ENCODE results near the gene ADAM19.

Gene ADAM19

DNA sequence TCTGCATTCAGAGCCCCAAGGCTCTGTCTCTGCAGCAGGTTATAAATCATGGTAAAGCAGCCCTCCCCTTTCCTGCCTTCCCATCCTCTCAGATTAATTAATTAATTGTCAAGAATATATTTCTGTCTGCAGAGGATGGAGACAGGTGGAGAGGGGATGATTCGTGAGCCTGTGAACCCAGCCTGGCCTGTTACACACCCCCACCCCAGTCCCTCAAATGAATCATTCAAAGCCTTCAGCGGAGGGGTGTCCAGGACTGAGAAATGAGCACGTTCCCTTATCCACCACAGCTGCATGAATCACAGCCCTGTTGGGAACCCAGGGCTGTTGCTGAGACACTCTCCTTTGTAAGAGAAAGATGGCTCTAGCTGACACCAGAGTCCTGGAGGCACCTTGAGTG is 59.6 kb downstream of the ADAM19 start:
- peak; percentile 79 for DNase-seq (ENCODE audit: low spot score)

DNA sequence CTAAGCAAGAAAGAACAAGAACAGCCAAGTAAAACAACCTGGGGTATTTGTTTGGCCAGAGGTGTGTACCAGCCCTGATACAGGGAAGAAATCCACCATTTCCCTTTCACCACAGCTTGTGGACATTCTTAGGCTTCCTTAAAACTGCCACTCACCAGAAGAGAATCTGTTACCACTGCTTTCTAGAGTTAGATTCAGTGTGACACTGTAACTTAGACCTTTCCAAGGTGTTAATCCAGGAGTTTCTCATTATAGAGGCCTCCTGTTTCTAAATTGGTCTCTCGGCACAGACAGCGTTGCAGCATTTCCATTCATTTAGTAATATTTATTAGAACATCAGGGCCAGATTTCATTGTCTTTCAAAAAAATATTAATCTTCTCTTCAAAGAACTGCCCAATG is 60.6 kb downstream of the ADAM19 start:
- no peak for DNase-seq (ENCODE audit: low spot score)

DNA sequence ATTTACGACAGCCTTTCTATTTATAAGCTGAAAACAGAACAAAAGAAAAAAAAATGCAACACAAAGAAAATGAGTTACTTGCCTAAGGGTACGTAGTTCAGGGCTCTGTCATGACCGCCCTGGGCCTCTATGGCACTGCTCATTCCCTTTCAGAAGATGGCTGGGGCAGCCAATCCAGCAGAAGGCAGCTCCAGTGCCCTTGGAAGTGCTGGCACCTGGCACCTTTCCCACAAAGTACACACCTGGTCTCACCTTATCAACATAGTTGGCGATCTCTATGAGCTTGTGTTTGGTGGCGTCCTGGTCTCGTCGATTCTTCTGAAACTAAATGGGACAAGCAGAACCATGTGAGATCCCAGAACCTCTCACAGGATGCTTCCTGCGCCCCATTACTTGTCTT is 62.4 kb downstream of the ADAM19 start:
- DNase-seq (ENCODE audit: low spot score): no peak

DNA sequence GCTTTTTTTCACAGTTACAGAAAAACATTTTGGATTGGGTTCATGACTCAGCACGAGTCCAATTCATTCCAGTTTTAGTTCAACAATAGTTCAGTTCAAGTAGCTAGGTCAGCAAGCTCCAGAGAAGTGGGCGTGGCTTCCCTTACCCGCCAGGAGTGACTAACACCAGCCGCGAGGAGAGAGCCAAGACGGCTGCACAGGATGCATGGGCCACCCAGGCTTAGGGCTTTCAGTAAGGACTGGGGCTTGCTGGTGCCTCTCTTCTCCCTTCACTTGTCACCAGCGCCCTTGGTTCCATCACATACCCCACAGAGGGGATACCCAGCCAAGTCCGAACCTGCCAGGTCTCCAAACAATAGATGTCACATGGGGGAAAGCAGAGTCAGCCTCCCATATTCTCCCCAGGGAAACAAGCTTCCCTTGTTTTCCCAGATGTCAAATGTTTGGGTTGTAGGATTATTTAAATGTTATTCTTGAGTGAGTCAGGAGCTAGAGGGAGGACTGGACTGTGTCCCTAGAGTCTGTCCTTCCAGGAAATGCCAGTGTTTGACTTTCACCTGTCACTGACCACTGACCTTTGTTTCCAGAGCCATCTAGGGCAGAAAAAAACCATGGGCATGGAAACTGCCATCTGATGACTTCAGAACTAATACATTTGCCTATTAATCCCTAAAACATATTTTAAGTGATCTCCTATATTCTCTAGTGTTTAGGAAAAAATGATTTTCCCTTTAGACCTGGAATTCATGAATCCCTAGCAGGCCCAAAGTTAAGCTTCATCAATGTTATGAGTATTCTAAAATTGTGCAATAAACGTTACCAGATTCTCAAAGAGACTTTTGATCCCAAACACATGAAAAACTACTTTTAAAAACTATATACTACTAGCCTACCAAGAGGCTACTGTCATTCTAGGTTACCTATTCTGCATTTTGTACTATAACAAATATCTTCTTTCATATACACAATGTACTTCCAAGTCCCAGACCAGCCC is 63.6 kb downstream of the ADAM19 start:
- DNase-seq (ENCODE audit: low spot score): peak; percentile 89

DNA sequence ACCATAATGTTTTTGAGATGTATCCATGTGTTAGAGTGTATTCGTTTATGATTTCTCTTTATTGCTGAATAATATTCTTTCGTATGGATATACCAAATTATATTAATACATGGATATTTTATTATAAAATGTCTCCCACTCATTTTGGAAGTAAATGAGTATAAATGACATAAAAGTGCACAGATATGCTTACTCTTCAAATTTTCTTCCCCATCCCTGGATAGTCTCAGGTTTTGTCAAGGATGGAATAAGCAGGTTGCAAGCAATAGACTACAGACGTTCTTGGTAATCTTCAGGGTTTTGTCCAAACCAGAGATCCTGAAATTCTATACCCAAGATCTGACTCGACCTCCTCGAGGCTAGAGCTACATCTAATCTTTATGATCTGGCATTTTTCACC is 64.9 kb downstream of the ADAM19 start:
- no peak for DNase-seq (ENCODE audit: low spot score)

DNA sequence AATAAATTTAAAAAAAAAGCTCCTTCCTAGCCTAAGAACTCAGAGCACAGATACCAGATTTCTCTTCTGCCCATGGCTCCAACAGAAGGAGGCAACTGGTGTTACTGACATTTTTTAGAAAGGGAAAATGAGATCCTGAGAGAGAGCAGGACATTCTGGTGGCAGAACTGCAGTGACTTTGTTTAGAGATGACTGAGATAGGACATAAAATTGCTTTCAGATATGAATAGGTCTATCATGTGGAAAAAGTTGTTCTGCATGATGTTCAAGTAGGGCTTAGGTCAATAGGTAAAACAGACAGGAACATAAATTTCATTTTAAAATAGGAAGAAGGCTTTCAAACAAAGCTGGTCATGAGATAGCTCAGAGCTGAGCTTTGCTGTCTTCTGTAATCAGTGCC is 66.0 kb downstream of the ADAM19 start:
- no peak for DNase-seq (ENCODE audit: low spot score)

DNA sequence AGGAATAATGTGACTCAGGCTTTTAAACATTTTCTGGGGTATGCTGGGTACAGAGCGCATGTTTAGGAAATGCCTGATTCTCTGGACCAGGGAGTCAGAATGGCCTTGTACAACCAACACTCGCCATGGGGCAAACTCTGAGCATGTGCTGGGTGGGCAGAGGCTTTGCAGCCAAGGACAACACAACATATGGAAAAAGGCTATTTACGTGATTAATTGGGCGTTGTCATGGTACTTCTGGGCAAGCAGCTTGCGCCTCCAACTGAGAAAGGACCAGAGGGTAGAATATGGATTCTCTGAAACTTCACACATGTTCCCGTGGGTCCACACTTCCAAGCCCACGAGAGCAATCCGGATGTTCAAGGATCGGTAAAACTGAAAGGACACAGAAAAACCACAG is 66.5 kb downstream of the ADAM19 start:
- DNase-seq (ENCODE audit: low spot score): no peak

DNA sequence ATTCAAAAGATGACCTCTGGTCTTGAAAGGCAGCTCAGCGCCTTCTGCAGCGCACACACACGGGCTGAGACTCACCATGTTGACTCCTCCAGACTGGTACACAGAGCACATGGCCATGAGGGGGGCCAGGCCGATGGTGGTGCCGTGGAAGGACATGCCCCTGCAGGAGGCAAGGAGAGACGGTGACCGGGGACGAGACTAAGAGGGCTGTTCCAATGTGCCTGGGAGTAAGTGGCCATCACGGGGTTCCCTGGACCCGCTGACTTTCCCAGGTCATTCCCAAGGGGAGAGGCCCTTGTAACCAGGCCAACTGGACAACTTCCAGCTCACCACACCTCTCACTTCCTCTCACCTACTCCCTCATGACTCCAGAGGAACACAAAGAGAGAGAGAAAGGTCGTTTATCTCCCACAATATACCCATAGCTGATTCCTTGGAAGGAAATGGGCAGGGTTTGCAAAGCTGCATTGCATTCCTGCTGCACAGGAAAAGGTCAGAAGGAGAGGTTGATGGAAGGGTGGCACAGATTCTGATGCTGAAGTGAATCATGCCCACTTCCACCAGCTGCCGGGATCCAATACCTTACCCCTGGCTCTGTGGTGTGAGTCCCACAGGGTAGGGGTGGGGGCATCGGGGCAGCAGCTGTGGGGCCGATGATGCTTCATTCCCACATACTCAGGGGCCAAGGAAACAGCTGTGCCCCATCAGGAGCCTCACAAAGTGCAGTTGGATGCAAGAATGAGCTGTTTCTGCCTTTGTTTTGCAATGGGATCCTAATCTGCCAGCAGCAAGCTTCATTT is 68.4 kb downstream of the ADAM19 start:
- DNase-seq (ENCODE audit: low spot score): no peak

DNA sequence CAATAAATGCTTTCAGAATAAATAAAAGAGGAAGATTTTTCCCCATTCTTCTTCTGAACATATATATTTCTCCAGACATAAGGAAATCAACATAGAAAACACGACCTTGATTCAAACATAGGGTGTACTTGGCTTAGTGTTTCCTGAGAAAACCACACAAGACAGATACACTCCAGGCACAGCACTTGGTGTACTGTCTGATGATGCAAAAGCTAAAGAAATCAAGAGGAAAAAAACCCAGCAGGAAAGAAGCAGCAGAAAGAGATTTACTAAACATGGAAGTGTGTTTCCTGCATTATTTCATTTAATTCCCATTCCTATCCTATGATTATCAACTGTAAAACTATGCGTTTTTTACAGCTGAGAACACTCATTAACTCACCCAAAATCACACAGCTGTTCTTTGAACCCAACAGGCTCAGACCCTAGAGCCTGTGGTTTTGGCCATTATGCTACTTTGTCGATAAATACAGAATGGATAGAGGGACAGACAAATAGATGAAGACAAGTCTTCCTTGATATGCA is 69.4 kb downstream of the ADAM19 start:
- DNase-seq (ENCODE audit: low spot score): no peak

DNA sequence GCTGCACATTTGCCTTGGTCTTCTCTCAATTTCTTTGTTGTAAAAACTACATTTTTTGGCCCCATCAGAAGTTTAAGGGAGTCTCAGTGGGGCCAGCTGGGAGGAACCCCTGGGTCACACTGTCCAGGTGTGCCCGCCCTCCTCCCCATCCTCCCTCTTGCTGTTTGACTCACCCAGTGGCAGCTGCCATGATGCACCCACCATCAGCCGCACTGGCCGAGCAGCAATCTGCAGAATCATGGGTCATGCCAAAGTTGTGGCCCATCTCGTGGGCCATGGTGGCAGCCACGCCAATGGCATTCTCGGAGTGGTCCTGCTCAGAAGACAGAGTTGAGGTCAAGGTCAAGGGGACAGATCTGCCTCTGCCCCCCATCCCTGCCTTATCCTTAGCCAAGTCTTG is 70.1 kb downstream of the ADAM19 start:
- no peak for DNase-seq (ENCODE audit: low spot score)

DNA sequence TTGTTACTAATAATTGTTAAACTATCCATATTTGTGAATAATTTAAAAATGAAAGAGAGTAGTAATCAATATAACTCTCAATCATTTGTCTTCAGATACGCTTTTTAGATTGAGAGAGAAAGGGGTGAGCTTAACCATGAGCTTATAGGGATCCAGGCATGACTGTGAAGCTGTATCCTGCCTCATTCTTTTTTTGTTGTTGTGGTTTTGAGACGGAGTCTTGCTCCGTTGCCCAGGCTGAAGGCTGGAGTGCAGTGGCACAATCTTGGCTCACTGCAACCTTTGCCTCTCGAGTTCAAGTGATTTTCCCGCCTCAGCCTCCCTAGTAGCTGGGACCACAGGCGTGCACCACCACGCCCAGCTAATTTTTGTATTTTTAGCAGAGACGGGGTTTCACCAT is 71.5 kb downstream of the ADAM19 start:
- DNase-seq (ENCODE audit: low spot score): no peak

DNA sequence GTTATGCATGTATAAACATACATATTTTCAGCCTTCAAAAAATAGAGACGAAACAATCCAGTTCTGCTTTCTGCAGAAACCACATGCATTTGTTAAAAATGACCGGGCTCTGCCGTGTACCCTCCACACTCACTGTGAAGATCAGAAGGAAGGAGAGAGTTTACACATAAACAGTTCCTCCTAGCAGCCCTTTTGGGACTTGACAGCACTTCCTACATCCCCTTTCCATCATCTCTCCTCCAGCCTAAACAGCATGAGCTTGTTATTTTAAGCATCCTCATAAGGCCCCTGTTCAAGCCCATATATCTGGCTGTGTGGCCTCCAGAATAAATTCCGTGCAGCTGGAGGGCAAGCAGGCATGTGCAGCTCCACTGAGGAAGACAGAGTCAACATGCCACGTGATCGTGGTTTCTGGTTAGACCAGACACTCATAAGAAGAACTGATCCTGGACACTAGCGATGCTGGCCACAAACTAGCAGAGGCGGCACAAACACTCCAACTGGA is 73.4 kb downstream of the ADAM19 start:
- DNase-seq (ENCODE audit: low spot score): no peak

DNA sequence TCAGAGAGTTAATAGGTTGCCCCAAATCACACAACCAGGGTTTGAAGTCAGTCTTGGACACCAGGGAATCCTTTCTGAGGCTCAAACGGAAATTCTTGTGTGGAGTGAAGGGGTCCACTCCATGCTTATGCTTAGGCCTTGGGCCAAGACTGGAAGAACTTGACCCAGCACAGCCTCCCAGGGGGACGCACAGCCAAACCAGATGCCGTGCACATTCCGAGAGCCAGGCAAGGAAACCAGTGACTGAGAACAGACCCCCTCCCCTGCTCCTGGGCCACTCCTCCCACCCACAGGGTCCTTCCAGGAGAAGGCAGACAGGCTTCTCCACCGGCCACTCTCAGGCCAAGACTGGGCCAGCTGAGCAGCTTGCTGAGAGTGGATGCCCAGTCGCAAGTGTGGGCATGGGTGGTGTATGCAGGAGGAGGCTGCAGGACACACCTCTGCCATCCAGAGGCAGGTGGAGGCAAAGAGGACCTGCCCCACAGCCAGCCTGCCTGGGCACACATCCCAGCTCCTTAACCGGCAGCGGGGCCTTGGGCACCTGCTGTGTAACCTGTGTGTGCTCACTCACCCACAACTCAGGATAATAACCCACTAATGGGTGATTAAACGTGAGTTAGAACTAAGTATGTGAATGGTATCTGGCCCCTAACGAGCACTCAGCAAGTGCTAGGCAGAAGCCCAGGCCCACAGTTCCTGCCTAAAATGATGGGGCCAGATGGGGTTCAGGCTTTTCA is 77.5 kb downstream of the ADAM19 start:
- DNase-seq (ENCODE audit: low spot score): no peak

DNA sequence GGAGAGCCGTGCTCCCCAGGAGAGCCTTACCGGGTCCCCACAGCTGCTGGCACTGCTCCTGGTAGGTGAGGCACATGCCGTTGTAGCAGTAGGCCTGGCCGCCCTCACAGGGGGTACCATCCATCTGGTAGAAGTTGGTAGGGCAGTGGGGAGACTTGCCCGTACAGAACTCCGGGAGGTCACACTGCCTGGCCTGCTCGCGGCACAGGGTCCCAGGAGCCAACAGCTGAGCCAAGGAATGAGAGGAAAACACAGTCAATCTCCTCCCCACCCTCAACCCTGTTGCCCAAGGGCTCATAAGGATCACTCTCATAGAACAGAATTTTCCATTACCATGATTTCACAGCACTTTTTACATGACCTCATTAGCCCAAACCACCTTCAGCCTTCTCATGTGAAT is 78.7 kb downstream of the ADAM19 start:
- no peak for DNase-seq (ENCODE audit: low spot score)

DNA sequence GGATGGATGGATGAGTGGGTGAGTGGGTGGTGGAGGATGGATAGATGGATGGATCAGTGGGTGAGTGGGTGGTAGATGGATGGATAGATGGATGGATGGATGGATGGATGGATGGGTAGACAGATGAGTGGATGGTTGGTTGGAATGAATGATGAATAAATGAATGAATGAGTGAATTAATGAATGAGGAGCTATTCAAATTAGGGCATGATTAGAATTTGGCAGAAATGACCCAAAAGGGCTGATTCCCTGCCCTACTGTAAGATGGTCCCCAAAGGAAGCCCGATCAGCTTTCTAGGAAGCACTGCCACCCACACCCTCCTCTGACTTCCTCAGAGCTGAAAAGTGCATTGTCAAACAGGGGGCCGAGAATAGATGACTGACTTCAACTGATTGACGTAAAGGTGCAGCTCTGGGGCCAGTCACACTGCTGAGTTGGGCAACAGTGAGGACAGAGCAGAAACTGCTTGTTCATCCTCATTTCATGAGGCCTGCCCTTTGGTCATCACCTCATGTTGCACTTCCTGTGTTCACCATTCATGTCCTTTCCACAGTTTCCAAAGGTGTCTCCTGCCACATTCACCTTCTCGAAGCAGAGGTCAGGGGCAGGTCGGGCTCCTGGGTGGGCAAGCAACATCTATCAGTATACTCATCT is 81.3 kb downstream of the ADAM19 start:
- DNase-seq (ENCODE audit: low spot score): no peak

DNA sequence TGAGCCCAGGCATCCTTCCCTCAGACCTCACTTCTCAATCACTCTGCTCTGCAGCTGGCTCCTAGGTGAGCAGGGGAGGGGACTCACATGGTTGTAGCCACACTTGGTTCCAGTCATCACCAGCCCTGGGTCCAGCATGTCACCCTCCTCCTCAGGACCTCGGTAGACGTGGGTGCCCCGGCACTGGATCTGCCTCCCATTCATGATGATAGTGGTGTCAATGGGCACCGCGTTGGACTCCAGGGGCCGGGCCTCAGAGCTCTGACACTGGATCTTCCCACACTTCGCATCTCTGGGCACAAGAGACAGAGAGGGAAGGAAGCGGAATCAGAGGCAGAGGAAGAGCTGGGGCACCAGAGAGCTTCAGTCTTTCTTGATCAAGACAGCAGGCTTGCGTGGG is 82.7 kb downstream of the ADAM19 start:
- DNase-seq (ENCODE audit: low spot score): no peak

DNA sequence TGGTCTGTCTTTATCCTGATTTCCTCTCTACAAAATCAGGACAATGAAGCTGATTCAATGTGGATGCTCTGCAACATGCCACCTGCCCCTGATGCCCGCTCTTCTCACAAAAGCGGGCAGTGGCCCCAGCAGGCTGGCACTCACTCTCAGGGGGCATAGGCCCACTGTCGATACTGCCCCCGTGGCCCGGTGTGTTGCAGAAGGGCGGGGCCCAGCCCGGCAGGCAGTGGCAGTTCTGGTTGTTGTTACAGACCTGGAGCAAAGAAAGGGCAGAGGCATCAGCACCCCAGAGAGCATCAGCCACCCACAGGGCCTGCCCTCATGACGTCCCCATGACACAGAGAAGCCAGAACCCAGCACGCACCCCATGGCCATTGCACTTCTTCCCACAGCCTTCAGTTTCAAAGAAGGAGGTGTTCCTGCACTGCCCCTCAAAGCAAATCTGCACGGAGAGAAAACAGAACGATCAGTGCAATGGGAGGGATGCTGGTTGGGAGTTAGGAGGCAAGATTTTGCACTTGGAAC is 84.0 kb downstream of the ADAM19 start:
- no peak for DNase-seq (ENCODE audit: low spot score)

DNA sequence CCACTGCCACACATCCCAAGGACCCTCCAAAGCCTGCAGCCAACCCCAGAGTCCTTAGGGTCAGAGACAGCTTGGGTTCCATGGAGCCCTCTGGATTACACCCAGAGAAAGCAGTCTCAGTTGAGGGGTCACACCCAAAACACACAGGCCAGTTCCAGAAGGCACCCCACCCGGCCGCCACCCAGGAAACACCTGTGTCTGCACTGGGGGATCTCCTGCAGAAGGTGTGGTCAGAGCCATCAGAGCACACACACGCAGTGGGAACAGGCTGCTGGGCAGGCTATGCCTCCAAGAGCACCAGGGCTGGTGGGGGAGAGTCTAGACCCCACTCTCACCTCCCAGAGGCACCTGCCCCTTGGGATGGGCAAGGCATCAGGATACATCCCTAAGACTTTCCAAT is 88.2 kb downstream of the ADAM19 start:
- no peak for DNase-seq (ENCODE audit: low spot score)

DNA sequence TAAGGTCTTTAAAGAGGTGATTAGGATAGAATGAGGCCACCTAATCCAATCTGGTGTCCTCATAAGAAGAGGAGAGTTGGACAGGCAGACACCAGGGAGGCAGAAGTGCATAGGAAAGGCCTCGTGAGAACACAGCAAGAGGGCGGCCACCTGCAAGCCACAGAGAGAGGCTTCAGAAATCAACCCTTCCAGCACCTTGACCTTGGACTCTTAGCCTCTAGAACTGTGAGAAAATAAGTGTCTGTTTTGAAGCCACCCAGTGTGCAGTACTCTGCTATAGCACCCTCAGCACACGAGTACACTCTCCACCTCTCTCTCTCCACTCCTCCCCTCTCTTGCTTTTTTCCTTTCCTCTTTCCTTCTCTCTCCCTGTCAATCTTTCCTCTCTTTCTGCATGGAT is 88.7 kb downstream of the ADAM19 start:
- no peak for DNase-seq (ENCODE audit: low spot score)

DNA sequence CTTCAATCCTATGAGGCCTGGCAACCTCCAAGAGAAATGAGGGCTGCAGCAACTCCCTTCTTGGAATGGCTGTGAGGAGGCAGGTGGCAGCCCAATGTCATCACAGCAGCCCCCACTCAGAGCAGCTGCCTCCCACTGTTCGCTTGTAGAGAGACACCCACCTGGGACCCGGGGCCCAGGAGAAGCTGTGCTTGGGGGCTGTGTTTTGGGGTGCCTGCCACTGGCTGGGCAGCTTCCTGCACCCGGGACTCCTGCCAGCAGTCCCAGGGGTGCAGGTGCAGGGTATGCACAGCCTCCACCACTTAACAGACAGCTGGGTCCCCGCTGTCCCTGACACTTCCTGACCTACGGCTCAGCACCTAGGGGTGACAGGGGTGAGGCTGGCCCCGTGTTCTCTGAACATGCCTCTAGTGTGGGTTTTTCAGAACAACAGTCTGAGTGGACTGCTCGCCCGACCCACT is 89.3 kb downstream of the ADAM19 start:
- DNase-seq (ENCODE audit: low spot score): no peak

DNA sequence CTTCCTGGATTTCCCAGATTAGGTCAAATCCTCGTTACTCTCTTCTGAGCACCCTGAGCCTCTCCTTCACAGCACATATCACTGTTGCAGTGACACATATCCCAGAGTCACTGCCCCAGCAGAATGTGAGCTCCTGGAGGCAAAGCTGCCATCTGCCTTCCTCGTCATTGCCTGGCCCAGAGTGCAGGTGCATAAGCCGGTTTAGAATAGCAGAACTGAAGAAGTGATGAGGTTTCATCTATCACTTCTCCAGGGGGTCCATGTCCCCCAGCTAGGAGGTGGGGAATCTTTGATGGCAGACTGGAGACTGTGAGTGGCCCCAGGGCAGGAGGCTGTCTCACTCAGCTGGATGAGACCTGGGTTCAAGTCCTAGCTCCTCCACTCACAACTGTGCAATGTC is 89.8 kb downstream of the ADAM19 start:
- DNase-seq (ENCODE audit: low spot score): no peak

All from AG08396 (cell line).